ENCODE measurements around the gene CHRD. TPM values are rescaled to one million over a fixed set of nuclear protein-coding genes. Genes with fewer than 3 reads are reported as not detected.

The CHRD gene
- total and polyA plus RNA-seq, 9 of the 15 experiments (the other 6 are each of a cell fraction or from before 2014, with no cell fraction given): 0.11 to 1.3 (median 0.59) TPM; not detected in 3

DNA sequence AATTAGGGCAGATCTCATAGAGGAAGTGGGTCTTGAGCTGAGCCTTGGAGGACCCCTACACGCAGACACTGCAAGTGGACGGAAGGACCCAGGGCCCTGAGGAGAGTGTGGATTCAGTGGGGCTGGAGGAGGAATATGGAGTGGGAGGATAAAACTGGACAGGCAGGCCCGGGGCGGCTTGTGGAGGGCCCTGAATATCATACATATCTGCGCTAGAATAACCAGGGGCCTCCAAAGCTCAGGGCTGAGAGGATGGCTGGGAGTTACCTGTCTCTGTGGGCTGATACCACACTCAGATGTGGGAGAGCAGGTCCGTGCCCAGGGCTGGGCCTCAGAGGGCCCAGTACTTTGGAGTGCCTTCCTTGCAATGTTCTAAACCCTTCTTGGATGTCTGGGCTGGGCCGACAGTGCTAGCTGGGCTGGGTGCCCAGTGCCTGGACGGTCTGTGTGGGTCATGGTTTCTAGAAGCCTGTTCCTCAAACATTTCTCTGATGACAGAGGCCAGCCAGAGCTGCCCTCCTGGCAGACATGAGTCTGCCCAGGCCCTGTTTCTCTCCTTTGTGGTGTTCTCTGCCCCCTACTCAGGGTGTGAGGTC lies 29.6 kb downstream of the CHRD start:
- BruUV-seq (replicated peaks): no TSS peak
- H3K79me2 ChIP-seq (ENCODE audit: control insufficient read depth, insufficient read depth, low read length): no peaks in the 10 kb centered on the region
- H4K20me1 ChIP-seq (replicated peaks; ENCODE audit: control insufficient read depth, insufficient read depth, low read length): peaks cover 13% of the 10 kb centered on the region
- no peak overlapping the region for H3K27ac ChIP-seq (ENCODE audit: extremely low read depth, low read depth, low read length)
- H3K27me3 ChIP-seq (ENCODE audit: control insufficient read depth in 2 of 2, insufficient read depth in 2 of 2, low read length in 2 of 2): peaks cover 29 to 77% of the 10 kb centered on the region in 2 experiments
- ChIA-PET POLR2A (interaction anchor here (0.7 kb wide), 1 partner anchor 19 kb away, joined by 3 read pairs; no protein-coding TSS in a partner anchor), CTCF (ENCODE audit: low intra/inter-chr PET ratio) (no interaction called here)
- in situ Hi-C loops (cut with MboI): loop anchor here (25.0 kb wide), 1 partner anchor 378 kb away; no protein-coding TSS in a partner anchor
- no peak for DNase-seq (ENCODE audit: extremely low read depth in 1 of 4, low spot score in 3 of 4)
- H3K4me2 ChIP-seq (ENCODE audit: insufficient read depth, low read length): no peak overlapping the region
- TF ChIP-seq MYC (IDR thresholded peaks at IDR 0.05; ENCODE audit: low read depth, low read length): no peak
- TF ChIP-seq MYC (CRISPR knock-in tag; IDR thresholded peaks at IDR 0.05; ENCODE audit: borderline replicate concordance, low read depth): no peak
- no peak for TF ChIP-seq ZNF384 (IDR thresholded peaks at IDR 0.05; ENCODE audit: low read depth, low read length)
- 4% methylated on average over 8 of the region's 8 CpGs for WGBS (ENCODE audit: insufficient coverage, low coverage, missing lambda C conversion rate)
- intact Hi-C loops (cut with micrococcal nuclease): no loop called here
- ATAC-seq: no peak; the same call in 2 of the 3 replicates
- H3K9me1 ChIP-seq (ENCODE audit: control insufficient read depth, insufficient read depth, low read length): no peaks in the 10 kb centered on the region
- no peak overlapping the region for H2AFZ ChIP-seq (ENCODE audit: low read depth, low read length)
- no peaks in the 10 kb centered on the region for H3K9me3 ChIP-seq (replicated peaks; ENCODE audit: control insufficient read depth, insufficient read depth, low read depth, low read length)
- no peak overlapping the region for H3K4me3 ChIP-seq
- no peaks in the 10 kb centered on the region; a peak in 1 of 5 replicates for H3K4me1 ChIP-seq (replicated peaks in 1 of 2; ENCODE audit: control insufficient read depth in 2 of 2, insufficient read depth in 2 of 2, low read length in 2 of 2)
- H3K36me3 ChIP-seq (ENCODE audit: control insufficient read depth, insufficient read depth, low read length): no peaks in the 10 kb centered on the region
- FAIRE-seq: no peak
- no peak overlapping the region for H3K9ac ChIP-seq (ENCODE audit: insufficient read depth in 1 of 2, low read depth in 2 of 2, low read length in 2 of 2)

DNA sequence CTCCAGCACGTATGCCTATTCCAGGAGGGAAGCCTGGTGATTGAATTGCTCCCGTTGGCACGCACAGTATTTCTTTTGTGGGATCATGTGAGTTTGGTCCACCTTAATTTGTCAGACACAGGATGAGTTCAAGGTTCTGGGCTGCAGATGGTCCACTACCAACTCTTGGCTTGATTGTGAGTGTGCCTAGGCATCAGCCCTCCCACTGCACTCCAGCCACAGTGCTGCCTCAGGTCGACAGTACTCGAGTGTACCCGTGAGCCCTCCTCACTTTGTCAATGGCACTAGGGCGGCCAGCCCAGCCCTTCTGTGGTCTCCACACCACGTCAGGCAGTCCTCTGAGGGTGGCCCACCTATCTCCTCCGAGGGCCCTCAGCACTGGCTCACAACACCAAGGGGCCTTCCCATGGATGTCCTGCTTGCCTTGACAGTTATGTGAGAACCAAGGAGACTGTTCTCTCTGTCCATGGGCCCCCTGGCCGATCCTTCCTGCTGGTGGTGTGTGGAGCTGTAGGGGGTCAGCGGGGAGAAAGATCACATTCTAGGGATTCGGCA lies 30.2 kb downstream of the CHRD start:
- no TSS peak for BruUV-seq (replicated peaks)
- ChIA-PET POLR2A (interaction anchor here (0.7 kb wide), 1 partner anchor 20 kb away, joined by 3 read pairs; no protein-coding TSS in a partner anchor), CTCF (ENCODE audit: low intra/inter-chr PET ratio) (no interaction called here)
- WGBS (ENCODE audit: insufficient coverage, low coverage, missing lambda C conversion rate): 3% methylated on average over 12 of the region's 12 CpGs
- H3K27ac ChIP-seq (ENCODE audit: extremely low read depth, low read depth, low read length): no peak overlapping the region
- no peak for ATAC-seq
- no peak overlapping the region for H3K9ac ChIP-seq (ENCODE audit: insufficient read depth in 1 of 2, low read depth in 2 of 2, low read length in 2 of 2)
- in situ Hi-C loops (cut with MboI): loop anchor here (25.0 kb wide), 1 partner anchor 377 kb away; no protein-coding TSS in a partner anchor
- no peak for DNase-seq (ENCODE audit: extremely low read depth in 1 of 4, low spot score in 3 of 4)
- peaks cover 13% of the 10 kb centered on the region for H4K20me1 ChIP-seq (replicated peaks; ENCODE audit: control insufficient read depth, insufficient read depth, low read length)
- H3K9me1 ChIP-seq (ENCODE audit: control insufficient read depth, insufficient read depth, low read length): no peaks in the 10 kb centered on the region
- no peaks in the 10 kb centered on the region; a peak in 1 of 5 replicates for H3K4me1 ChIP-seq (replicated peaks in 1 of 2; ENCODE audit: control insufficient read depth in 2 of 2, insufficient read depth in 2 of 2, low read length in 2 of 2)
- intact Hi-C loops (cut with micrococcal nuclease): no loop called here
- no peaks in the 10 kb centered on the region for H3K79me2 ChIP-seq (ENCODE audit: control insufficient read depth, insufficient read depth, low read length)
- H3K4me2 ChIP-seq (ENCODE audit: insufficient read depth, low read length): no peak overlapping the region
- no peak for FAIRE-seq
- H3K36me3 ChIP-seq (ENCODE audit: control insufficient read depth, insufficient read depth, low read length): no peaks in the 10 kb centered on the region
- H2AFZ ChIP-seq (ENCODE audit: low read depth, low read length): no peak overlapping the region
- peaks cover 28 to 78% of the 10 kb centered on the region in 2 experiments for H3K27me3 ChIP-seq (ENCODE audit: control insufficient read depth in 2 of 2, insufficient read depth in 2 of 2, low read length in 2 of 2)
- H3K9me3 ChIP-seq (replicated peaks; ENCODE audit: control insufficient read depth, insufficient read depth, low read depth, low read length): no peaks in the 10 kb centered on the region
- H3K4me3 ChIP-seq: no peak overlapping the region
- TF ChIP-seq ESRRB (CRISPR knock-in tag; IDR thresholded peaks at IDR 0.05; ENCODE audit: borderline replicate concordance) (no peak), ZNF311 (CRISPR knock-in tag; IDR thresholded peaks at IDR 0.05) (no peak), NCOR1 (IDR thresholded peaks at IDR 0.05) (no peak), BHLHE40 (IDR thresholded peaks at IDR 0.05; ENCODE audit: low read length) (no peak)
- TF ChIP-seq, protein P1, sequence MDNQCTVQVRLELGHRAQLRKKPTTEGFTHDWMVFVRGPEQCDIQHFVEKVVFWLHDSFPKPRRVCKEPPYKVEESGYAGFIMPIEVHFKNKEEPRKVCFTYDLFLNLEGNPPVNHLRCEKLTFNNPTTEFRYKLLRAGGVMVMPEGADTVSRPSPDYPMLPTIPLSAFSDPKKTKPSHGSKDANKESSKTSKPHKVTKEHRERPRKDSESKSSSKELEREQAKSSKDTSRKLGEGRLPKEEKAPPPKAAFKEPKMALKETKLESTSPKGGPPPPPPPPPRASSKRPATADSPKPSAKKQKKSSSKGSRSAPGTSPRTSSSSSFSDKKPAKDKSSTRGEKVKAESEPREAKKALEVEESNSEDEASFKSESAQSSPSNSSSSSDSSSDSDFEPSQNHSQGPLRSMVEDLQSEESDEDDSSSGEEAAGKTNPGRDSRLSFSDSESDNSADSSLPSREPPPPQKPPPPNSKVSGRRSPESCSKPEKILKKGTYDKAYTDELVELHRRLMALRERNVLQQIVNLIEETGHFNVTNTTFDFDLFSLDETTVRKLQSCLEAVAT (IDR thresholded peaks at IDR 0.05): no peak
- TF ChIP-seq, protein P2, sequence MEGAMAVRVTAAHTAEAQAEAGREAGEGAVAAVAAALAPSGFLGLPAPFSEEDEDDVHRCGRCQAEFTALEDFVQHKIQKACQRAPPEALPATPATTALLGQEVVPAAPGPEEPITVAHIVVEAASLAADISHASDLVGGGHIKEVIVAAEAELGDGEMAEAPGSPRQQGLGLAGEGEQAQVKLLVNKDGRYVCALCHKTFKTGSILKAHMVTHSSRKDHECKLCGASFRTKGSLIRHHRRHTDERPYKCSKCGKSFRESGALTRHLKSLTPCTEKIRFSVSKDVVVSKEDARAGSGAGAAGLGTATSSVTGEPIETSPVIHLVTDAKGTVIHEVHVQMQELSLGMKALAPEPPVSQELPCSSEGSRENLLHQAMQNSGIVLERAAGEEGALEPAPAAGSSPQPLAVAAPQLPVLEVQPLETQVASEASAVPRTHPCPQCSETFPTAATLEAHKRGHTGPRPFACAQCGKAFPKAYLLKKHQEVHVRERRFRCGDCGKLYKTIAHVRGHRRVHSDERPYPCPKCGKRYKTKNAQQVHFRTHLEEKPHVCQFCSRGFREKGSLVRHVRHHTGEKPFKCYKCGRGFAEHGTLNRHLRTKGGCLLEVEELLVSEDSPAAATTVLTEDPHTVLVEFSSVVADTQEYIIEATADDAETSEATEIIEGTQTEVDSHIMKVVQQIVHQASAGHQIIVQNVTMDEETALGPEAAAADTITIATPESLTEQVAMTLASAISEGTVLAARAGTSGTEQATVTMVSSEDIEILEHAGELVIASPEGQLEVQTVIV (CRISPR knock-in tag; IDR thresholded peaks at IDR 0.05; ENCODE audit: borderline replicate concordance): no peak
- TF ChIP-seq, protein P3, sequence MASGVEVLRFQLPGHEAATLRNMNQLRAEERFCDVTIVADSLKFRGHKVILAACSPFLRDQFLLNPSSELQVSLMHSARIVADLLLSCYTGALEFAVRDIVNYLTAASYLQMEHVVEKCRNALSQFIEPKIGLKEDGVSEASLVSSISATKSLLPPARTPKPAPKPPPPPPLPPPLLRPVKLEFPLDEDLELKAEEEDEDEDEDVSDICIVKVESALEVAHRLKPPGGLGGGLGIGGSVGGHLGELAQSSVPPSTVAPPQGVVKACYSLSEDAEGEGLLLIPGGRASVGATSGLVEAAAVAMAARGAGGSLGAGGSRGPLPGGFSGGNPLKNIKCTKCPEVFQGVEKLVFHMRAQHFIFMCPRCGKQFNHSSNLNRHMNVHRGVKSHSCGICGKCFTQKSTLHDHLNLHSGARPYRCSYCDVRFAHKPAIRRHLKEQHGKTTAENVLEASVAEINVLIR (CRISPR knock-in tag; IDR thresholded peaks at IDR 0.05): no peak

Measured in K562 (cell line).